ENCODE results near the gene FHL3. TPM values are rescaled to one million over a fixed set of nuclear protein-coding genes. Genes with fewer than 3 reads are reported as not detected.

The FHL3 gene
- total and polyA plus RNA-seq, 5 experiments from 2014 or later = 4.8 to 12.7 (median 11.0) TPM

Other genes starting within 250 kb of the FHL3 start
- not detected for gene EPHA10, start 240.4 kb downstream of the FHL3 start, total RNA-seq
- not detected for gene EPHA10, start 240.4 kb downstream of the FHL3 start, polyA plus RNA-seq
- gene MANEAL, start 211.7 kb downstream of the FHL3 start, total RNA-seq = 1 to 10 TPM; 1.0 to 1.1 TPM
- 1 to 10 TPM in 2 of 3 donors, under 1 TPM in 1; 0.23 to 1.4 (median 1.0) TPM for gene MANEAL, start 211.7 kb downstream of the FHL3 start, polyA plus RNA-seq
- 10 to 100 TPM; 15.1 to 16.4 TPM for gene C1orf122, start 197.7 kb downstream of the FHL3 start, total RNA-seq
- gene C1orf122, start 197.7 kb downstream of the FHL3 start, polyA plus RNA-seq = 10 to 100 TPM; 28.5 to 30.5 (median 29.2) TPM
- gene YRDC, start 197.3 kb downstream of the FHL3 start, total RNA-seq = 10 to 100 TPM; 16.6 to 18.5 TPM
- gene YRDC, start 197.3 kb downstream of the FHL3 start, polyA plus RNA-seq = 10 to 100 TPM; 14.8 to 34.3 (median 23.0) TPM
- gene MTF1, start 145.9 kb downstream of the FHL3 start, total RNA-seq = 10 to 100 TPM; 26.6 to 28.1 TPM
- gene MTF1, start 145.9 kb downstream of the FHL3 start, polyA plus RNA-seq = 10 to 100 TPM; 10.3 to 23.1 (median 14.5) TPM
- 10 to 100 TPM; 40.8 to 46.7 TPM for gene INPP5B, start 58.5 kb downstream of the FHL3 start, total RNA-seq
- gene INPP5B, start 58.5 kb downstream of the FHL3 start, polyA plus RNA-seq = 10 to 100 TPM; 11.3 to 22.0 (median 18.5) TPM
- gene SF3A3, start 15.5 kb downstream of the FHL3 start, total RNA-seq = 10 to 100 TPM; 67.0 to 72.0 TPM
- gene SF3A3, start 15.5 kb downstream of the FHL3 start, polyA plus RNA-seq = 100 to 1,000 TPM in 1 of 3 donors, 10 to 100 TPM in 2; 97.4 to 101 (median 98.1) TPM
- 10 to 100 TPM; 14.2 to 17.3 TPM for gene UTP11, start 7.2 kb upstream of the FHL3 start, total RNA-seq
- gene UTP11, start 7.2 kb upstream of the FHL3 start, polyA plus RNA-seq = 10 to 100 TPM; 16.6 to 21.4 (median 17.4) TPM
- gene POU3F1, start 41.3 kb upstream of the FHL3 start, total RNA-seq = under 1 TPM; 0.31 to 0.38 TPM
- under 1 TPM in 1 of 3 donors, not detected in 2; 0.08 TPM for gene POU3F1, start 41.3 kb upstream of the FHL3 start, polyA plus RNA-seq

All from naive thymus-derived CD8-positive, alpha-beta T cell (primary cell).